ENCODE data around the gene PMEL.
"Not testable (repeated sequence)": the region's sequence is repeated elsewhere in the genome, so short reads cannot be mapped to it uniquely, and the experiment has no call there.

- not testable (repeated sequence) for TF ChIP-seq CTCF (IDR thresholded peaks at IDR 0.05); EZH2phosphoT487 (IDR thresholded peaks at IDR 0.05; ENCODE audit: borderline replicate concordance, low read depth); RFX5 (IDR thresholded peaks at IDR 0.05; ENCODE audit: low read length); EP300 (IDR thresholded peaks at IDR 0.05; ENCODE audit: borderline replicate concordance in 1 of 2, low read depth in 1 of 2, low read length in 1 of 2); MAX (IDR thresholded peaks at IDR 0.05; ENCODE audit: low read depth); TAF1 (IDR thresholded peaks at IDR 0.05; ENCODE audit: borderline replicate concordance, low read depth, low read length); MXI1 (IDR thresholded peaks at IDR 0.05; ENCODE audit: low read depth, low read length); GATA2 (CRISPR knock-in tag; IDR thresholded peaks at IDR 0.05); POLR2AphosphoS5 (IDR thresholded peaks at IDR 0.05; ENCODE audit: low read depth, low read length); GABPA (IDR thresholded peaks at IDR 0.05; ENCODE audit: low read depth); YY1 (IDR thresholded peaks at IDR 0.05; ENCODE audit: low read depth); REST (IDR thresholded peaks at IDR 0.05; ENCODE audit: low read depth, low read length); SMC3 (IDR thresholded peaks at IDR 0.05; ENCODE audit: low read depth, low read length); FOXJ3 (CRISPR knock-in tag; IDR thresholded peaks at IDR 0.05)
Observed at GRCh38 chr12:55985976-55986375, 20.1 kb upstream of the PMEL start.

Data from SK-N-SH (cell line).